ENCODE data around the gene TNS3. TPM values are rescaled to one million over a fixed set of nuclear protein-coding genes. Genes with fewer than 3 reads are reported as not detected.

The TNS3 gene
- total RNA-seq, 1 donor from 2014 or later: 426 TPM

DNA sequence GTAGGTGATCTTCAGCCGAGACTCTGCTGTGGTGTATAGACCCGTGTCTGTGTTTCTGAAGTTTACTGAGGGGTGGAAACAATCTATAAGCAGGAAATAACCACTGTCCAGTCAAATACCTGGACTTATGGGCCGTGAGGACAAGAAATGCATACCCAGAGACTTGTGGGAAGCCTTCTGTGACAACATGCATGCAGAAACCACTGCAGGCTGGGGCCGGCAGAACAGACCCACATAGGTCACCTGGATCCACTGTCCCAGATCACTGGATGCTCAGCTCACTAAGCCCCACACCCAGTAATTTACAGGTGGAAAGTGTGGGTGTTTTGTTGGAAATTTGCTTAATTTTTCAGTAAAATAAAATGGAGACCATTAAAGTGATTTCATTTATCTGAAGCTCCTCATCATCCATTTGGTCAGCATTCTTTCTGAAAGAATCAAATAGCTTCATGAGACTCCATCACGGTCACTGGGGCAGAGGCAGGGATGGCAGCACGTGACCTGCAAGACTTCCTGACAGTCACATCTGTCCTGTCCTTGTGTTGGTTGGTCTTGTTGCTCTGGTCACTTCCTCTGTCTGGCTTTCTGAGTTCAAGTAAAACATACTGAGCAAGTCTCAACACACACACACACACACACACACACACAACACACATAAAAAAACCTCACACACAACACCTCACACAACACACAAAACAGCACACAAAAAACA lies 108.3 kb downstream of the TNS3 start:
- Mint-ChIP-seq H3K27me3 (ENCODE audit: low read depth) (no peaks in the 10 kb centered on the region), H3K4me1 (ENCODE audit: low read depth) (peaks cover 36% of the 10 kb centered on the region)
- TF ChIP-seq, protein P1, sequence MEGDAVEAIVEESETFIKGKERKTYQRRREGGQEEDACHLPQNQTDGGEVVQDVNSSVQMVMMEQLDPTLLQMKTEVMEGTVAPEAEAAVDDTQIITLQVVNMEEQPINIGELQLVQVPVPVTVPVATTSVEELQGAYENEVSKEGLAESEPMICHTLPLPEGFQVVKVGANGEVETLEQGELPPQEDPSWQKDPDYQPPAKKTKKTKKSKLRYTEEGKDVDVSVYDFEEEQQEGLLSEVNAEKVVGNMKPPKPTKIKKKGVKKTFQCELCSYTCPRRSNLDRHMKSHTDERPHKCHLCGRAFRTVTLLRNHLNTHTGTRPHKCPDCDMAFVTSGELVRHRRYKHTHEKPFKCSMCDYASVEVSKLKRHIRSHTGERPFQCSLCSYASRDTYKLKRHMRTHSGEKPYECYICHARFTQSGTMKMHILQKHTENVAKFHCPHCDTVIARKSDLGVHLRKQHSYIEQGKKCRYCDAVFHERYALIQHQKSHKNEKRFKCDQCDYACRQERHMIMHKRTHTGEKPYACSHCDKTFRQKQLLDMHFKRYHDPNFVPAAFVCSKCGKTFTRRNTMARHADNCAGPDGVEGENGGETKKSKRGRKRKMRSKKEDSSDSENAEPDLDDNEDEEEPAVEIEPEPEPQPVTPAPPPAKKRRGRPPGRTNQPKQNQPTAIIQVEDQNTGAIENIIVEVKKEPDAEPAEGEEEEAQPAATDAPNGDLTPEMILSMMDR (IDR thresholded peaks at IDR 0.05): no peak

DNA sequence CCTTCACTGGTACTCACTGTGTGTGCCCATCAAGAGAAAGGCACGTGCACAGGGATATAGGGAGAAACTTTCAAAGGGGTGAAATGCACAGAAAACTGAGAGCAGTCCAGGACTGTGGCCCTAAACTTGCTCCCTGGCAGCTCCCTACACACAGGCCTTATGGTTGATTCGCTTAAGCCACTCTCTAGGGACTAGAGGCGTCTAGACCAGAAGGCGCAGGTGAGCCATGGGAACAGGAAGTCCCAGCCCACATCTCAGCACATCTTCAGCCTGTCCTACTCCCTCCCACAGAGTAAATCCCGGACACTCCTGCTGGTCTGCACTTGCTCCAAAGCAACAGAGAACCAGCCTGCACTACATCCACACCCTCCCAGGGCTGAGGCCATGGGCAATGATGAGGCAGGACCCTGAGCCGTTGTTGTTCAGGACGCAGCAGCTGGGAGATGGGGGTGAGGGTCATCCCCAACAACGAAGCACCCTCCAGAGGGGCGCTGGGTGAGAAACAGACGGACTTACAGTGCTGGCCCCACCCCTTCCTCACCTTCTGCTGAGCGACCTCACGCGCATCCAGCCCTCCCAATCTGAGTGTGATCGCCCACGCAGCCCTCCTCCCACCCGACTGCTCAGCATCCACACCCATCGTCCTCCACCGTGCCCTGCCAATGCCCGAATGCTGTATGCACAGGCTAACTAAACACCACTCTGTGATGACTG lies 109.3 kb downstream of the TNS3 start:
- TF ChIP-seq, protein P1 (IDR thresholded peaks at IDR 0.05): no peak
- H3K4me3 Mint-ChIP-seq (ENCODE audit: unreplicated experiment): no peak overlapping the region
- peak overlapping the region; percentile 82 for H3K27ac Mint-ChIP-seq (ENCODE audit: unreplicated experiment)
- peaks cover 38% of the 10 kb centered on the region for H3K4me1 Mint-ChIP-seq (ENCODE audit: low read depth)
- peaks cover 18% of the 10 kb centered on the region for H3K36me3 Mint-ChIP-seq (ENCODE audit: low read depth)
- DNase-seq (ENCODE audit: low spot score): no peak
- no peaks in the 10 kb centered on the region for H3K9me3 Mint-ChIP-seq (ENCODE audit: low read depth)
- H3K27me3 Mint-ChIP-seq (ENCODE audit: low read depth): no peaks in the 10 kb centered on the region

More for the DNA sequence above, 108.3 kb downstream of the TNS3 start:
- H3K36me3 Mint-ChIP-seq (ENCODE audit: low read depth): peaks cover 17% of the 10 kb centered on the region
- DNase-seq (ENCODE audit: low spot score): no peak
- H3K9me3 Mint-ChIP-seq (ENCODE audit: low read depth): no peaks in the 10 kb centered on the region
- H3K27ac Mint-ChIP-seq (ENCODE audit: unreplicated experiment): no peak overlapping the region
- H3K4me3 Mint-ChIP-seq (ENCODE audit: unreplicated experiment): no peak overlapping the region

DNA sequence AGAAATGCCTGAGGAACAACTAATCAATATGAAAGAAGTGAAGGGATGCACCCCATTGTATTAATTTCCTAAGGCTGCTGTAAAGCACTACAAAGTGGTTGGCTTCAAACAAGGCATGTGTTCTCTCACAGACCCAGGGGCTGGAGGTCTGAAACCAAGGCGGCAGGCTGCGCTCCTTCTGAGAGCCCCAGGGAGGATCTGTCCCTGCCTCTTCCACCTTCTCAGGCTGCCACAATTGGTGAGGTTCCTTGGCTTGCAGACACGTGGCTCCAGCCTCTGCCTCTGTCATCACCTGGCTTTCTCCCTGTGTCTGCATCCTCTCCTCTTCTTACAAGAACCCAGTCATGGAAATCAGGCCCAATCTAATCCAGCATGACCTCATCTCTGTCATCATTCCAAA lies 110.1 kb downstream of the TNS3 start:
- DNase-seq (ENCODE audit: low spot score): no peak
- Mint-ChIP-seq H3K27ac (ENCODE audit: unreplicated experiment) (peak overlapping the region; percentile 82), H3K9me3 (ENCODE audit: low read depth) (no peaks in the 10 kb centered on the region), H3K27me3 (ENCODE audit: low read depth) (no peaks in the 10 kb centered on the region), H3K4me3 (ENCODE audit: unreplicated experiment) (no peak overlapping the region), H3K36me3 (ENCODE audit: low read depth) (peaks cover 22% of the 10 kb centered on the region), H3K4me1 (ENCODE audit: low read depth) (peaks cover 43% of the 10 kb centered on the region)
- TF ChIP-seq, protein P1 (IDR thresholded peaks at IDR 0.05): no peak

DNA sequence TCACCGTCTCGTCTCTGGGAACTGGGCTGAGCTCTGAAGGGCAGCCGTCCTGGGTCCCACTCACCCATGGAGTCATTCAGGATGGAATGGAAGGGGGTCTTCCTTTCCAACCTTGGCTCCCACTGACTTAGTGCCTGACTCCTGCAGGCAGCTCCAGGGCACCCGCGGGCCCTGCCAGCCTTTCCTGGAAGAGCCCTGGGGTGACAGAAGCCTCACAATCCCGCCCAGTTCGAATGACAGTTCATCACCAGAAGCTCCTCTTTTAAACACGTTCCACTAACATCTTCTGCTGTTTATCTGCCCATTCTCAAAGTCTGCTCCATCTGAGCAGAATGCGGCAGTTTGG lies 110.6 kb downstream of the TNS3 start:
- H3K4me3 Mint-ChIP-seq (ENCODE audit: unreplicated experiment): no peak overlapping the region

More for the DNA sequence above, 110.6 kb downstream of the TNS3 start:
- no peaks in the 10 kb centered on the region for H3K9me3 Mint-ChIP-seq (ENCODE audit: low read depth)
- H3K4me1 Mint-ChIP-seq (ENCODE audit: low read depth): peaks cover 48% of the 10 kb centered on the region
- TF ChIP-seq, protein P1 (IDR thresholded peaks at IDR 0.05): no peak
- no peaks in the 10 kb centered on the region for H3K27me3 Mint-ChIP-seq (ENCODE audit: low read depth)
- H3K36me3 Mint-ChIP-seq (ENCODE audit: low read depth): peaks cover 22% of the 10 kb centered on the region
- no peak for DNase-seq (ENCODE audit: low spot score)
- peak overlapping the region; percentile 82 for H3K27ac Mint-ChIP-seq (ENCODE audit: unreplicated experiment)

All from chondrocyte (in vitro differentiated cells).